Suprapubic skin (tissue), 4 donors: ENCODE results near the gene CKS1B.

Experiments
- CTCF ChIP-seq, 2 donors: fragments of 200-600 bp in 1 of 2; fragments of 450-650 bp in 1 of 2; sonication (generic) in 1 of 2; IDR thresholded peaks; one replicate each; pipeline ENCODE4 v1.5.1; 2016 to 2019; ENCODE audit warnings: antibody characterized with exemption in 2 of 2, mild to moderate bottlenecking in 1 of 2, moderate library complexity in 1 of 2
- EP300 ChIP-seq: sonication (generic); formaldehyde crosslinking; IDR thresholded peaks from one replicate; pipeline ENCODE4 v1.6.1; 2017; ENCODE audit warnings: antibody characterized with exemption
- POLR2A ChIP-seq, 2 donors: fragments of 450-650 bp; IDR thresholded peaks; one replicate each; pipeline ENCODE4 v1.6.1; 2017; ENCODE audit warnings: antibody characterized with exemption in 2 of 2, mild to moderate bottlenecking in 2 of 2, moderate library complexity in 2 of 2
- POLR2AphosphoS5 ChIP-seq, 3 donors: sonication (generic); formaldehyde crosslinking; IDR thresholded peaks; one replicate each; pipeline ENCODE4 v1.6.1; 2017; ENCODE audit warnings: antibody characterized with exemption in 3 of 3

- TF ChIP-seq CTCF (IDR thresholded peaks at IDR 0.05): no peak
- TF ChIP-seq POLR2A (IDR thresholded peaks at IDR 0.05): no peak
- TF ChIP-seq POLR2AphosphoS5 (IDR thresholded peaks at IDR 0.05): no peak
- no peak for TF ChIP-seq EP300
These were observed 11.6 kb upstream of the CKS1B start for GRCh38 chr1:154962795-154963330.
